Thyroid gland (tissue), 4 donors: ENCODE results near the gene ODAPH. TPM values are rescaled to one million over a fixed set of nuclear protein-coding genes. Genes with fewer than 3 reads are reported as not detected.
"Not testable (repeated sequence)": the region's sequence is repeated elsewhere in the genome, so short reads cannot be mapped to it uniquely, and the experiment has no call there.

Source experiments
- DNase-seq, 2 donors: peaks; one replicate each; pipeline ENCODE4 v3.0.0-alpha.2; 2019
- H3K27ac ChIP-seq, 3 donors: fragments of 200-600 bp; sonication (generic); 1 replicate in 2 of 3; 2 replicates in 1 of 3; pipeline ENCODE4 v1.5.1; 2016 to 2019; ENCODE audit warnings: mild to moderate bottlenecking in 1 of 3, moderate library complexity in 1 of 3
- H3K27me3 ChIP-seq: fragments of 200-600 bp; sonication (generic); one replicate; pipeline ENCODE4 v1.5.1; 2019
- H3K36me3 ChIP-seq, 2 donors: fragments of 200-600 bp; sonication (generic); one replicate each; pipeline ENCODE4 v1.5.1; 2016 to 2019
- H3K4me1 ChIP-seq, 2 donors: fragments of 200-600 bp; sonication (generic); one replicate each; pipeline ENCODE4 v1.5.1; 2017 to 2019
- H3K4me3 ChIP-seq, 3 donors: fragments of 200-600 bp; sonication (generic); replicated peaks in 1 of 3; 1 replicate in 2 of 3; 2 replicates in 1 of 3; pipeline ENCODE4 v1.5.1; 2016; ENCODE audit warnings: mild to moderate bottlenecking in 1 of 3
- H3K9me3 ChIP-seq: fragments of 200-600 bp; sonication (generic); one replicate; pipeline ENCODE4 v1.5.1; 2017
- CTCF ChIP-seq, 6 experiments: fragments of 200-600 bp in 3 of 6; fragments of 450-650 bp in 3 of 6; sonication (generic) in 3 of 6; IDR thresholded peaks; one replicate each; pipeline ENCODE4 v1.5.1; 2016 to 2019; ENCODE audit warnings: antibody characterized with exemption in 6 of 6, mild to moderate bottlenecking in 2 of 6, inconsistent platforms in 1 of 6, moderate library complexity in 1 of 6
- POLR2A ChIP-seq, 2 donors: fragments of 450-650 bp; IDR thresholded peaks; one replicate each; pipeline ENCODE4 v1.6.1; 2017; ENCODE audit warnings: antibody characterized with exemption in 2 of 2, mild to moderate bottlenecking in 2 of 2, moderate library complexity in 1 of 2
- WGBS, 2 donors: methylation state at CpG; one replicate each; pipeline ENCODE4 v1.1.5; 2017; 5-methylcytosine and 5-hydroxymethylcytosine counted together
- intact Hi-C: fragments of 100-400 bp; cut with DNase I; formaldehyde crosslinking; loops from one replicate; pipeline ENCODE4 v1.15.1; 2023
- total RNA-seq, 4 donors: library from RNA; depleted of rRNA; stranded (reverse); fragments of >200 nt; gene quantifications; one replicate each; pipeline ENCODE4 v1.2.3, GENCODE V29; 2016

ODAPH gene
- total RNA-seq, 4 donors from 2014 or later: 0.29 TPM; not detected in 3

GRCh38 chr4:75514131-75514948, 41.5 kb upstream of the ODAPH start, which contains the start of the genes RCHY1 and THAP6:
TSS of gene RCHY1 (minus strand) at chr4:75514403. CDS start at chr4:75514286, 117 bp downstream.
TSS of gene THAP6 (plus strand) at chr4:75514473. CDS start at chr4:75515453, 980 bp downstream.
- Histone ChIP-seq H3K36me3 (peaks cover 2 to 9% of the 10 kb centered on the region in 2 donors), H3K9me3 (no peaks in the 10 kb centered on the region), H3K4me1 (peaks cover 30 to 33% of the 10 kb centered on the region in 2 donors), H3K4me3 (peak within 1 kb of the TSS; percentile 27 to 91 (median 49)), H3K27me3 (no peaks in the 10 kb centered on the region), H3K27ac (peak within 1 kb of the TSS; percentile 91 to 97 (median 97))
- WGBS, 2 donors: 1% methylated on average over 57 to 58 of the region's 61 CpGs
- TF ChIP-seq POLR2A (IDR thresholded peaks at IDR 0.05) (peak; percentile 34 to 94), CTCF (IDR thresholded peaks at IDR 0.05) (peak in 2 of 6 experiments; percentile 8 to 23)
- DNase-seq: peak; percentile 97 to 98
- intact Hi-C loops: no loop called here

GRCh38 chr4:75514949-75515612, 40.8 kb upstream of the ODAPH start:
- DNase-seq: no peak
- TF ChIP-seq POLR2A (IDR thresholded peaks at IDR 0.05) (no peak), CTCF (IDR thresholded peaks at IDR 0.05) (no peak)
- peak overlapping the region; percentile 27 to 91 (median 49) for H3K4me3 ChIP-seq
- H3K9me3 ChIP-seq: no peaks in the 10 kb centered on the region
- intact Hi-C loops: no loop called here
- H3K27ac ChIP-seq: peak overlapping the region; percentile 91 to 97 (median 97)
- peaks cover 29 to 33% of the 10 kb centered on the region in 2 donors for H3K4me1 ChIP-seq
- WGBS, 2 donors: 58 to 66% methylated on average over 9 of the region's 9 CpGs
- peaks cover 2 to 9% of the 10 kb centered on the region in 2 donors for H3K36me3 ChIP-seq
- H3K27me3 ChIP-seq: no peaks in the 10 kb centered on the region

- H3K4me1 ChIP-seq: peaks cover 28 to 29% of the 10 kb centered on the region in 2 donors
- no peak for DNase-seq
- peaks cover 2 to 13% of the 10 kb centered on the region in 2 donors for H3K36me3 ChIP-seq
- H3K4me3 ChIP-seq: no peak overlapping the region
- H3K27me3 ChIP-seq: no peaks in the 10 kb centered on the region
- H3K27ac ChIP-seq: no peak overlapping the region
- WGBS, 2 donors: 91 to 96% methylated on average over 1 of the region's 1 CpG
- TF ChIP-seq POLR2A (IDR thresholded peaks at IDR 0.05) (no peak), CTCF (IDR thresholded peaks at IDR 0.05) (no peak)
- H3K9me3 ChIP-seq: no peaks in the 10 kb centered on the region
- intact Hi-C loops: no loop called here
Observed at GRCh38 chr4:75516144-75516543, 39.7 kb upstream of the ODAPH start.

DNA sequence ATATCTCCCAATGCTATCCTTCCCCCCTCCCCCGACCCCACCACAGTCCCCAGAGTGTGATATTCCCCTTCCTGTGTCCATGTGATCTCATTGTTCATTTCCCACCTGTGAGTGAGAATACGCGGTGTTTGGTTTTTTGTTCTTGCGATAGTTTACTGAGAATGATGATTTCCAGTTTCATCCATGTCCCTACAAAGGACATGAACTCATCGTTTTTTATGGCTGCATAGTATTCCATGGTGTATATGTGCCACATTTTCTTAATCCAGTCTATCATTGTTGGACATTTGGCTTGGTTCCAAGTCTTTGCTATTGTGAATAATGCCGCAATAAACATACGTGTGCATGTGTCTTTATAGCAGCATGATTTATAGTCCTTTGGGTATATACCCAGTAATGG, 36.4 kb upstream of the ODAPH start:
- H3K27me3 ChIP-seq, H3K27ac ChIP-seq, H3K9me3 ChIP-seq, H3K4me3 ChIP-seq, intact Hi-C loops, H3K4me1 ChIP-seq, DNase-seq: not testable (repeated sequence)
- peaks cover 2 to 14% of the 10 kb centered on the region in 2 donors for H3K36me3 ChIP-seq
- WGBS, 2 donors: 95 to 98% methylated on average over 4 to 5 of the region's 7 CpGs

GRCh38 chr4:75525086-75525485, 30.8 kb upstream of the ODAPH start:
- Histone ChIP-seq H3K4me3 (no peak overlapping the region), H3K4me1 (no peaks in the 10 kb centered on the region), H3K27me3 (no peaks in the 10 kb centered on the region), H3K9me3 (no peaks in the 10 kb centered on the region), H3K27ac (no peak overlapping the region), H3K36me3 (peaks cover 21 to 23% of the 10 kb centered on the region in 2 donors)
- TF ChIP-seq CTCF (IDR thresholded peaks at IDR 0.05): no peak
- no peak for TF ChIP-seq POLR2A (IDR thresholded peaks at IDR 0.05)
- intact Hi-C loops: no loop called here
- no peak for DNase-seq
- WGBS, 2 donors: 98% methylated on average over 1 of the region's 1 CpG
